ENCODE data around the gene TSC2. TPM values are rescaled to one million over a fixed set of nuclear protein-coding genes. Genes with fewer than 3 reads are reported as not detected.
"Not testable (repeated sequence)": the region's sequence is repeated elsewhere in the genome, so short reads cannot be mapped to it uniquely, and the experiment has no call there.

The TSC2 gene
- total and polyA plus RNA-seq, 2 donors = 22.7 to 61.8 TPM

DNA sequence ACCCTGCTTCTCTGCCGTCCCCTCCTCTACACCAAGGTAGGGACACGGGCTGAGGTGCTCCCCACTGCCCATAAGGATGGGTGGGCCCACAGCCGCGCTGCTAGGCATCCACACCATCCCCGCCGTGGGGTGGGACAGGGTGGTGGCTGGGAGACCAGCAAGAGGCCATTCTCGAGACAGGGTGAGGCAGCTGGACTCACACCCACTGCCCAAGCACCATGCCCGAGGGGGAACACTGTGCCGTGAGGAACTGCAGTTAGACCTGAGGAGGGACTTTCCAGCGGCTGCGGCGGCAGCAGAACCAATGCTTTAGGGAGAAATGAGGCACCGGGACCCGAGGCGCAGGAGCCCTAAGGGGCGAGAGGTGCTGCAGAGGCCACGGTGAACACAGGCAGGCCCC lies 74.6 kb downstream of the TSC2 start:
- no peaks in the 10 kb centered on the region for H3K36me3 ChIP-seq (ENCODE audit: control insufficient read depth in 2 of 2, insufficient read depth in 2 of 2, low read length in 1 of 2)
- no peak overlapping the region for H3K27ac ChIP-seq (ENCODE audit: low read depth in 1 of 2, low read length in 1 of 2)
- no peak overlapping the region for H3K4me3 ChIP-seq (ENCODE audit: low read length in 2 of 2)
- DNase-seq (ENCODE audit: low read depth in 6 of 9, low spot score in 9 of 9) = no peak
- H3K9me3 ChIP-seq (ENCODE audit: control insufficient read depth in 2 of 2, insufficient read depth in 1 of 2, low read length in 1 of 2) = no peaks in the 10 kb centered on the region
- H3K27me3 ChIP-seq (ENCODE audit: control insufficient read depth in 2 of 2, insufficient read depth in 1 of 2, low read length in 1 of 2) = peaks cover 0 to 6% of the 10 kb centered on the region in 2 donors
- H3K4me1 ChIP-seq (ENCODE audit: control insufficient read depth in 2 of 2, insufficient read depth in 2 of 2, low read length in 2 of 2) = peaks cover 6 to 16% of the 10 kb centered on the region in 2 donors
- WGBS = 96% methylated on average over 17 of the region's 17 CpGs

- peaks cover 6 to 16% of the 10 kb centered on the region in 2 donors for H3K4me1 ChIP-seq (ENCODE audit: control insufficient read depth in 2 of 2, insufficient read depth in 2 of 2, low read length in 2 of 2)
- H3K36me3 ChIP-seq (ENCODE audit: control insufficient read depth in 2 of 2, insufficient read depth in 2 of 2, low read length in 1 of 2); H3K9me3 ChIP-seq (ENCODE audit: control insufficient read depth in 2 of 2, insufficient read depth in 1 of 2, low read length in 1 of 2); H3K27me3 ChIP-seq (ENCODE audit: control insufficient read depth in 2 of 2, insufficient read depth in 1 of 2, low read length in 1 of 2); H3K27ac ChIP-seq (ENCODE audit: low read depth in 1 of 2, low read length in 1 of 2); DNase-seq (ENCODE audit: low read depth in 6 of 9, low spot score in 9 of 9); H3K4me3 ChIP-seq (ENCODE audit: low read length in 2 of 2): not testable (repeated sequence)
- 90% methylated on average over 20 of the region's 26 CpGs for WGBS
Measured at GRCh38 chr16:2122934-2123683, 75.3 kb downstream of the TSC2 start.

DNA sequence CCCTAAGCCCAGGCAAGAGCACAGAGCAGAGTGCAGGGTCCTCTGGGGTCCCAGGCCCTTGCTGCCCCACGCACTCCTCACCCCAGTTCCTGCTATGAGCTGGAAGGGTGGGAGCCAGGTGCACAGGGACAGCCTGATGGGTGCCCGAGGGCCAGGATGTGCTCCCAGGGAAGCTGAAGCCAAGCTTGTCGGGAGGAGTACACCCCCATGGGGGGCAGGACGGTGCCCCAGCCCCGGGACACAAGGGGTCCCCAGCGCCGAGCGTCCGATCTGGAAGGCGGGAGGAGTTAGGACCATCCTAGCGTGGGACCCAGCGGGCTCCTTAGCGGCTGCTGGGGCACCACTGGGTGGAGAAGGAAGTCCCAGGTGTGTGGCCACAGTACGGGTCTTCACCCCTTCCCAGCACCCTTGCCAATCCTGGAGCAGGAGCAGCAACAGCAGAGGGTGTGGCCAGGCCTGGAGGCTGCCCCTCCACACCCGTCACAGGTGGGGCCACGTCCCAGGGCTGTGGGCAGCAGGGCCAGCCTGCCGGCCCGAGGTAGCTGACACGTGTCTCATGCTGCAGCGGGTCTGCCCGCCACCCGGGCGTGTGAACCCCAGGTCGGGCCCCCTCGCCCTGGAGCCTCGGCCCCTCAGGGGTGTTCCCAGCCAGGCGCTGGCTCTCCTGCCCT lies 76.1 kb downstream of the TSC2 start:
- 69% methylated on average over 24 of the region's 27 CpGs for WGBS
- H3K4me1 ChIP-seq (ENCODE audit: control insufficient read depth in 2 of 2, insufficient read depth in 2 of 2, low read length in 2 of 2) = peaks cover 6 to 22% of the 10 kb centered on the region in 2 donors

GRCh38 chr16:2124377-2124693 lies 76.5 kb downstream of the TSC2 start:
- H3K4me1 ChIP-seq (ENCODE audit: control insufficient read depth in 2 of 2, insufficient read depth in 2 of 2, low read length in 2 of 2) = peaks cover 6 to 27% of the 10 kb centered on the region in 2 donors
- not testable (repeated sequence) for H3K4me3 ChIP-seq (ENCODE audit: low read length in 2 of 2); H3K9me3 ChIP-seq (ENCODE audit: control insufficient read depth in 2 of 2, insufficient read depth in 1 of 2, low read length in 1 of 2); H3K36me3 ChIP-seq (ENCODE audit: control insufficient read depth in 2 of 2, insufficient read depth in 2 of 2, low read length in 1 of 2); H3K27me3 ChIP-seq (ENCODE audit: control insufficient read depth in 2 of 2, insufficient read depth in 1 of 2, low read length in 1 of 2); DNase-seq (ENCODE audit: low read depth in 6 of 9, low spot score in 9 of 9); H3K27ac ChIP-seq (ENCODE audit: low read depth in 1 of 2, low read length in 1 of 2)
- 70% methylated on average over 11 of the region's 11 CpGs for WGBS

More for the DNA sequence above, 76.1 kb downstream of the TSC2 start:
- not testable (repeated sequence) for DNase-seq (ENCODE audit: low read depth in 6 of 9, low spot score in 9 of 9); H3K9me3 ChIP-seq (ENCODE audit: control insufficient read depth in 2 of 2, insufficient read depth in 1 of 2, low read length in 1 of 2); H3K27me3 ChIP-seq (ENCODE audit: control insufficient read depth in 2 of 2, insufficient read depth in 1 of 2, low read length in 1 of 2); H3K36me3 ChIP-seq (ENCODE audit: control insufficient read depth in 2 of 2, insufficient read depth in 2 of 2, low read length in 1 of 2); H3K27ac ChIP-seq (ENCODE audit: low read depth in 1 of 2, low read length in 1 of 2); H3K4me3 ChIP-seq (ENCODE audit: low read length in 2 of 2)

GRCh38 chr16:2124694-2125444 lies 77.1 kb downstream of the TSC2 start:
- not testable (repeated sequence) for H3K36me3 ChIP-seq (ENCODE audit: control insufficient read depth in 2 of 2, insufficient read depth in 2 of 2, low read length in 1 of 2); DNase-seq (ENCODE audit: low read depth in 6 of 9, low spot score in 9 of 9); H3K4me3 ChIP-seq (ENCODE audit: low read length in 2 of 2); H3K27me3 ChIP-seq (ENCODE audit: control insufficient read depth in 2 of 2, insufficient read depth in 1 of 2, low read length in 1 of 2); H3K9me3 ChIP-seq (ENCODE audit: control insufficient read depth in 2 of 2, insufficient read depth in 1 of 2, low read length in 1 of 2)
- Histone ChIP-seq H3K4me1 (ENCODE audit: control insufficient read depth in 2 of 2, insufficient read depth in 2 of 2, low read length in 2 of 2) (peaks cover 6 to 27% of the 10 kb centered on the region in 2 donors), H3K27ac (ENCODE audit: low read depth in 1 of 2, low read length in 1 of 2) (peak overlapping the region in 1 of 2 donors; percentile 37)
- 54% methylated on average over 37 of the region's 37 CpGs for WGBS

DNA sequence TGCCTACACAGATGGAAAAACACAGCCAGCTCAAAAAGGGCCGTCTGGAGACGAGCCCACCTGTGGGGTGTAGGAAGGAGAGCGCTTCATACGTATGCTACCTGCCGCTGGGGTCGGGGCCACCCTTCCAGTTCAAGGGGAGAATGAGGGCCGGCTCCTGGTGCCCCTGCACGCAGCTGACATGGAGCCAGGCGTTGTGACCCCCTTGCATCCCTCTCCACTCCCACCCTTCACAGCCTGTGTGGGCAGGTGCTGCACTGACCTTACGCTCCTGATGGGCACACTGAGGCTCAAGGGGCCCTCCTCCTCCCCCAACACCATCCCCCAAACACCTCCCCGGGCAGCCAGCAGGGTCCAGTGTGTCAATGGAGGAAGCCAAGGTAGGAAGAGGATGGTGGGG lies 77.8 kb downstream of the TSC2 start:
- WGBS = 66% methylated on average over 11 of the region's 11 CpGs
- not testable (repeated sequence) for DNase-seq (ENCODE audit: low read depth in 6 of 9, low spot score in 9 of 9); H3K4me3 ChIP-seq (ENCODE audit: low read length in 2 of 2); H3K27me3 ChIP-seq (ENCODE audit: control insufficient read depth in 2 of 2, insufficient read depth in 1 of 2, low read length in 1 of 2); H3K36me3 ChIP-seq (ENCODE audit: control insufficient read depth in 2 of 2, insufficient read depth in 2 of 2, low read length in 1 of 2); H3K27ac ChIP-seq (ENCODE audit: low read depth in 1 of 2, low read length in 1 of 2); H3K9me3 ChIP-seq (ENCODE audit: control insufficient read depth in 2 of 2, insufficient read depth in 1 of 2, low read length in 1 of 2)
- peaks cover 6 to 27% of the 10 kb centered on the region in 2 donors for H3K4me1 ChIP-seq (ENCODE audit: control insufficient read depth in 2 of 2, insufficient read depth in 2 of 2, low read length in 2 of 2)

DNA sequence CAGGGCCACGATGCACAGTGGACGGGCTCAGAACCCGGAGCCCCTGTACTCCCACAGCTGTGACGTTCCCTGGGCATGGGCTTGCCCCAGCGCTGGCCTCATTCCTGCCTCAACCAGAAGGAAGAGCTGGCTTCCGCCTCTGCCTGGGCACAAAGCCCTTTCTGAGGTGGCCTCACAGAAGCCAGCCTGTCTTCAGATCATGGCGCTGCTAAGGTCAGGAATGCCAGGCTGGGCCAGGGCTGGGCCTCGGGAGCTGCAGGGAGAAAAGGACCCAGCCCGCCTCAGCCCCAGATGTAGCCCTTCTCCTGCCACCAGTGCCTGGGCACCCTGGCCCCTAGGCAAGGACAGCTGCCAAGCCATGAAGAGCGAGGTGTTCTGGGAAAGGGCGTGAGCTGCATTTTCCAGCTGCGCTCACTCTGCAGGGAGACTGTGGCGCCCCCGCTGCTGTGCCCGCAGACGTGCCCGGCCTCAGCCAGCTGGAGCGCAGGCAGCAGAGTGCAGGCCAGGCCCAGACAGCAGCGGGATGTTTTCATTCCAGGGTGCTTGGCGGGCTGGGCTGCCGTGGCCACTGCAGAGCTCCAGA lies 78.5 kb downstream of the TSC2 start:
- not testable (repeated sequence) for H3K36me3 ChIP-seq (ENCODE audit: control insufficient read depth in 2 of 2, insufficient read depth in 2 of 2, low read length in 1 of 2); DNase-seq (ENCODE audit: low read depth in 6 of 9, low spot score in 9 of 9); H3K9me3 ChIP-seq (ENCODE audit: control insufficient read depth in 2 of 2, insufficient read depth in 1 of 2, low read length in 1 of 2); H3K27ac ChIP-seq (ENCODE audit: low read depth in 1 of 2, low read length in 1 of 2); H3K27me3 ChIP-seq (ENCODE audit: control insufficient read depth in 2 of 2, insufficient read depth in 1 of 2, low read length in 1 of 2); H3K4me3 ChIP-seq (ENCODE audit: low read length in 2 of 2)
- 94% methylated on average over 21 of the region's 21 CpGs for WGBS
- H3K4me1 ChIP-seq (ENCODE audit: control insufficient read depth in 2 of 2, insufficient read depth in 2 of 2, low read length in 2 of 2) = peaks cover 6 to 27% of the 10 kb centered on the region in 2 donors

- not testable (repeated sequence) for H3K4me3 ChIP-seq (ENCODE audit: low read length in 2 of 2); DNase-seq (ENCODE audit: low read depth in 6 of 9, low spot score in 9 of 9); H3K27me3 ChIP-seq (ENCODE audit: control insufficient read depth in 2 of 2, insufficient read depth in 1 of 2, low read length in 1 of 2); H3K9me3 ChIP-seq (ENCODE audit: control insufficient read depth in 2 of 2, insufficient read depth in 1 of 2, low read length in 1 of 2); H3K36me3 ChIP-seq (ENCODE audit: control insufficient read depth in 2 of 2, insufficient read depth in 2 of 2, low read length in 1 of 2)
- Histone ChIP-seq H3K4me1 (ENCODE audit: control insufficient read depth in 2 of 2, insufficient read depth in 2 of 2, low read length in 2 of 2) (peaks cover 6 to 27% of the 10 kb centered on the region in 2 donors), H3K27ac (ENCODE audit: low read depth in 1 of 2, low read length in 1 of 2) (peak overlapping the region in 1 of 2 donors; percentile 38)
- 93% methylated on average over 31 of the region's 31 CpGs for WGBS
Measured at GRCh38 chr16:2126928-2127556, 79.3 kb downstream of the TSC2 start.

Data from thymus (tissue), 11 donors.